A673 (cell line): ENCODE data around the gene BUD23.

ENCODE experiments used
- CTCF ChIP-seq: fragments of 300-800, 200-600 bp; sonication (generic); conservative IDR thresholded peaks from 2 replicates; pipeline ENCODE4 v1.5.1; 2017; ENCODE audit warnings: low read depth, mild to moderate bottlenecking, antibody characterized with exemption, low read length, moderate library complexity, mixed read lengths
- EZH2 ChIP-seq: fragments of 200-600 bp; sonication (generic); IDR thresholded peaks from 2 replicates; pipeline ENCODE4 v1.6.1; 2017; ENCODE audit warnings: borderline replicate concordance, low read depth, mild to moderate bottlenecking, mixed read lengths, antibody characterized with exemption, low read length; ENCODE audit not compliant: poor library complexity, severe bottlenecking

- no peak for TF ChIP-seq EZH2
- no peak for TF ChIP-seq CTCF
These were observed at the start of gene BUD23, which contains the start of gene DNAJC30 for GRCh38 chr7:73683056-73683787.
